ENCODE measurements around the gene KRTAP6-2. TPM values are rescaled to one million over a fixed set of nuclear protein-coding genes. Genes with fewer than 3 reads are reported as not detected.

The KRTAP6-2 gene
- total and polyA plus RNA-seq, 10 of the 15 experiments (the other 5 are each of a cell fraction or from before 2014, with no cell fraction given) = not detected

GRCh38 chr21:30638686-30639085, 40.0 kb upstream of the KRTAP6-2 start:
- ChIA-PET RAD21 (ENCODE audit: unreplicated experiment) (no interaction called here), SMC1A (ENCODE audit: uncharacterized antibody, unreplicated experiment) (no interaction called here), POLR2A (no interaction called here), CTCF (no interaction called here)
- BruUV-seq (replicated peaks) = no TSS peak
- no peak for ATAC-seq
- in situ Hi-C loops (cut with MboI) = no loop called here
- Histone ChIP-seq H3K27ac (ENCODE audit: control insufficient read depth, insufficient read depth) (no peak overlapping the region), H3K9ac (ENCODE audit: control insufficient read depth, insufficient read depth, low read length) (no peak overlapping the region), H3K4me3 (no peak overlapping the region), H3K36me3 (ENCODE audit: control insufficient read depth in 2 of 2, insufficient read depth in 2 of 2, low read length in 1 of 2) (no peaks in the 10 kb centered on the region), H4K20me1 (ENCODE audit: control insufficient read depth, insufficient read depth) (no peaks in the 10 kb centered on the region), H3K27me3 (replicated peaks in 1 of 2; ENCODE audit: control insufficient read depth in 2 of 2, insufficient read depth in 2 of 2, low read length in 1 of 2) (no peaks in the 10 kb centered on the region), H3K4me2 (ENCODE audit: control insufficient read depth, insufficient read depth) (no peak overlapping the region), H3K79me2 (ENCODE audit: control insufficient read depth, insufficient read depth, low read length) (no peaks in the 10 kb centered on the region), H3K9me3 (replicated peaks; ENCODE audit: control insufficient read depth, insufficient read depth, low read length) (no peaks in the 10 kb centered on the region; the same call in 2 of the 3 replicates), H2AFZ (ENCODE audit: control insufficient read depth, low read depth, low read length) (no peak overlapping the region), H3K4me1 (ENCODE audit: control insufficient read depth, insufficient read depth, low read length) (no peaks in the 10 kb centered on the region)
- no peak for TF ChIP-seq SMARCA5 (IDR thresholded peaks at IDR 0.05)
- TF ChIP-seq, protein P1, sequence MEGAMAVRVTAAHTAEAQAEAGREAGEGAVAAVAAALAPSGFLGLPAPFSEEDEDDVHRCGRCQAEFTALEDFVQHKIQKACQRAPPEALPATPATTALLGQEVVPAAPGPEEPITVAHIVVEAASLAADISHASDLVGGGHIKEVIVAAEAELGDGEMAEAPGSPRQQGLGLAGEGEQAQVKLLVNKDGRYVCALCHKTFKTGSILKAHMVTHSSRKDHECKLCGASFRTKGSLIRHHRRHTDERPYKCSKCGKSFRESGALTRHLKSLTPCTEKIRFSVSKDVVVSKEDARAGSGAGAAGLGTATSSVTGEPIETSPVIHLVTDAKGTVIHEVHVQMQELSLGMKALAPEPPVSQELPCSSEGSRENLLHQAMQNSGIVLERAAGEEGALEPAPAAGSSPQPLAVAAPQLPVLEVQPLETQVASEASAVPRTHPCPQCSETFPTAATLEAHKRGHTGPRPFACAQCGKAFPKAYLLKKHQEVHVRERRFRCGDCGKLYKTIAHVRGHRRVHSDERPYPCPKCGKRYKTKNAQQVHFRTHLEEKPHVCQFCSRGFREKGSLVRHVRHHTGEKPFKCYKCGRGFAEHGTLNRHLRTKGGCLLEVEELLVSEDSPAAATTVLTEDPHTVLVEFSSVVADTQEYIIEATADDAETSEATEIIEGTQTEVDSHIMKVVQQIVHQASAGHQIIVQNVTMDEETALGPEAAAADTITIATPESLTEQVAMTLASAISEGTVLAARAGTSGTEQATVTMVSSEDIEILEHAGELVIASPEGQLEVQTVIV (IDR thresholded peaks at IDR 0.05; ENCODE audit: borderline replicate concordance, partially characterized antibody) = no peak
- no peak for TF ChIP-seq EGR1 (IDR thresholded peaks at IDR 0.05; ENCODE audit: borderline replicate concordance in 1 of 2, low read depth in 2 of 2, low read length in 2 of 2)
- no peak for TF ChIP-seq RBBP5 (conservative IDR thresholded peaks at IDR 0.05)
- TF ChIP-seq MEF2A (IDR thresholded peaks at IDR 0.05; ENCODE audit: insufficient read depth, low read depth, low read length) = no peak
- TF ChIP-seq ZSCAN29 (IDR thresholded peaks at IDR 0.05) = no peak
- TF ChIP-seq YBX1 (IDR thresholded peaks at IDR 0.05) = no peak
- WGBS (ENCODE audit: insufficient coverage, insufficient replicate concordance, low lambda C conversion rate, missing lambda C conversion rate) = 38% methylated on average over 3 of the region's 3 CpGs
- no peak for DNase-seq (ENCODE audit: low read depth, low spot score)
- no peak for FAIRE-seq
- intact Hi-C loops (cut with micrococcal nuclease; ENCODE audit: unreplicated experiment) = no loop called here

Data from GM12878 (cell line).